Fibroblast of skin of abdomen (primary cell): ENCODE data around the gene DOCK3.
"Not testable (repeated sequence)": the region's sequence is repeated elsewhere in the genome, so short reads cannot be mapped to it uniquely, and the experiment has no call there.

Experiments
- DNase-seq: peaks from one replicate; pipeline ENCODE4 v3.0.0-alpha.2; 2013

The DOCK3 gene

DNA sequence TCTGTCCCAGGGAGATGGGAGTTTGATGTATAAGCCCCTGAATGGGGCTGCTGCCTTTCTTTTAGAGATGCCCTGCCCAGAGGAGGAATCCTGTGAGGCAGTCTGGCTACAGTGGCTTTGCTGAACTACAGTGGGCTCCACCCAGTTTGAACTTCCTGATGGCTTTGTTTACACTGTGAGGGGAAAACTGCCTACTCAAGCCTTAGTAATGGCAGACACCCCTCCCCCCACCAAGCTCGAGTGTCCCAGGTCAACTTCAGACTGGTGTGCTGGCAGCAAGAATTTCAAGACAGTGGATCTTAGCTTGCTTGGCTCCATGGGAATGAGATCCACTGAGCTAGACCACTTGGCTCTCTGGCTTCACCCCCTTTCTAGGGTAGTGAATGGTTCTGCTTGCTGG is 226.4 kb downstream of the DOCK3 start:
- DNase-seq, result not testable (repeated sequence)

- no peak for DNase-seq
Observed at GRCh38 chr3:50912746-50913145, 238.0 kb downstream of the DOCK3 start.

- DNase-seq, result no peak
Observed at GRCh38 chr3:50913260-50913659, 238.5 kb downstream of the DOCK3 start.

GRCh38 chr3:50922071-50922470 is 247.3 kb downstream of the DOCK3 start:
- DNase-seq, result not testable (repeated sequence)

GRCh38 chr3:50923955-50924354 is 249.2 kb downstream of the DOCK3 start:
- DNase-seq, result no peak

DNA sequence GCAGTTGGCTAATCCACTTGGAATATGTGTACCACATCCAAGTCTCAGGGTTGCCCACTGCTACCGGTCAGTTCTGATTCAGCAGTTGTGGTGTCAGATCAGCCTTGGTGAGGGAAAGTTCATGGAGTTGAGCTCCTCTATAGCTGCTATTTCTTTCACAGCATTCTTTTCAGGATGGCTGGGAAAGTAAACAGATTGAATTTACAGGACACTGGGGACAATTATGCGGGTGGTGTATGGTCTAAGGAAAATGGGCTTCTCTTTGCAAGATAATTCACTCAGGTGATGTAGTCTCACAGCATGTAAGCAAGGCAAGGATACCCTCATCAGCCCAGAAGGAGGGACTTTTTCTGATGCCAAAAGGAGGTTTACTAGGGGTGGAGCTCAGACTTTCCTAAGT is 249.9 kb downstream of the DOCK3 start:
- no peak for DNase-seq

- no peak for DNase-seq
Observed at GRCh38 chr3:50926868-50927267, 252.1 kb downstream of the DOCK3 start.

GRCh38 chr3:50930371-50931208 is 255.9 kb downstream of the DOCK3 start:
- no peak for DNase-seq

- DNase-seq, result not testable (repeated sequence)
Observed at GRCh38 chr3:50932918-50933317, 258.2 kb downstream of the DOCK3 start.

- DNase-seq, result no peak
Observed at GRCh38 chr3:50936389-50936788, 261.7 kb downstream of the DOCK3 start.

- DNase-seq, result no peak
Observed at GRCh38 chr3:50947419-50947818, 272.7 kb downstream of the DOCK3 start.

- no peak for DNase-seq
Observed at GRCh38 chr3:50950591-50950990, 275.9 kb downstream of the DOCK3 start.

GRCh38 chr3:50953825-50954414 is 279.2 kb downstream of the DOCK3 start:
- DNase-seq, result no peak

GRCh38 chr3:50961386-50961785 is 286.7 kb downstream of the DOCK3 start:
- DNase-seq, result no peak

GRCh38 chr3:50971487-50971924 is 296.8 kb downstream of the DOCK3 start:
- peak; percentile 9 for DNase-seq

GRCh38 chr3:50972029-50972428 is 297.3 kb downstream of the DOCK3 start:
- DNase-seq, result no peak

GRCh38 chr3:50978586-50978985 is 303.9 kb downstream of the DOCK3 start:
- not testable (repeated sequence) for DNase-seq

DNA sequence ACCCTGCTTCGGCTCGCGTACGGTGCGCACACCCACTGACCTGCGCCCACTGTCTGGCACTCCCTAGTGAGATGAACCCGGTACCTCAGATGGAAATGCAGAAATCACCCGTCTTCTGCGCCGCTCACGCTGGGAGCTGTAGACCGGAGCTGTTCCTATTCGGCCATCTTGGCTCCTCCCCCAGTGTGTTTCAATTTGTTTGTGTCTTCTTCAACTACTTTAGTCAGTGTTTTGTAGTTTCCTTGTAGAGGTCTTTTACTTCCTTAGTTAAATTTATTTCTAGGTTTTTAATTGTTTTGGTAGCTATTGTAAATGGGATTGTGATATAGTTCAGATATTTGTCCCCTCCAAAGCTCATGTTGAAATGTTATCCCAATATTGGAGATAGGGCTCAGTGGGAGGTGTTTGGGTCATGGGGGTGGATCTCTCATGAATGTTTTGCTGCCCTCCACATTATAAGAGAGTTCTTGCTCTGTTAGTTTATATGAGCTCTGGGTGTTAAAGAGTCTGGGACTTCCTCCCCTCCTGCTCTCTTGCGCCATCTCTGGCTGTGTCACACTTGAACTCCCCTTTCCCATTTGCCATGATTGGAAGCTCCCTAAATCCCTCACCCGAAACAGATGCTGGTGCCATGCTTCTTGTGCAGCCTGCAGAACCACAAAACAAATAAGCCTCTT is 304.4 kb downstream of the DOCK3 start:
- DNase-seq, result no peak

- no peak for DNase-seq
Observed at GRCh38 chr3:50982540-50983325, 308.0 kb downstream of the DOCK3 start.

GRCh38 chr3:50983887-50984286 is 309.2 kb downstream of the DOCK3 start:
- DNase-seq, result no peak

GRCh38 chr3:50985893-50986292 is 311.2 kb downstream of the DOCK3 start:
- DNase-seq, result no peak

DNA sequence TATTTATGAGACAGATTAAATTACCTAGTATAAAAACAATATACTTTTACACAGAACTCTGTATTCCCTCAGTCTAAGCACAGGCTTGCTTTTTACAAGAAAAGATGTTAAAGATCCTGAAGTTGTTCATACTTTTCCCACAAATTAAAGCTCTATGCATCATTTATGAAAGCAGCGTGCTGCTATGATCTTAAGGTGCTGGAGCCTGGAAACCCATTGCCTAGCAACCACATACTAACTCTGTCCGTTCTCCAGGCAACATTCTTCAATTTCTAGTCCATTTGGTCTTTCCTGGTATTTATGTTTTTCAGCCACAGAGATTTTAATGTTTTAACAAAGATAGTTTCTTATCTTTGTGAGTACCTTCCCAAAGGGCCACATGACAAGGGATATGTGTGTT is 312.0 kb downstream of the DOCK3 start:
- no peak for DNase-seq

DNA sequence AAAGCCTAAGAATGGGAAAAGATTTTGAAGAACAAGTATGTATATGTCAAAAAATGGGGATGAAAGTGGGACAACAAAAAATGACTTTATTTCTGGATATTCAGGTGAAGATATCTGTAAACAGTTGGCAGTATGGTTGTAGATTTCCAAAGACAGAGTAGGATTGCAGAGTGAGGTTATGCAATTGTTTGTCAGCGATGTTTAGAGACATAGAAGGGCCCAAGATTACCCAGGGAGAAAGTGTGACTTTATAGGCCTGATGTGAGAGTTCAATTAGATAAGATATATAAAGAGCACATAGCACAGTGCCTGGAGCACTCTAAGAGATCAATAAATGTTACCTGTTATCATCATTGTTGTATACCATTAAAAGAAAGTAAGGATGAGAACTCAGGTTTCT is 319.8 kb downstream of the DOCK3 start:
- DNase-seq, result no peak
